Stomach (tissue), 4 donors: Measurements from ENCODE around the gene HEMGN.

Source experiments
- EP300 ChIP-seq: sonication (generic); formaldehyde crosslinking; IDR thresholded peaks from one replicate; pipeline ENCODE4 v1.6.1; 2017; ENCODE audit warnings: antibody characterized with exemption
- POLR2A ChIP-seq, 4 donors: fragments of 450-650 bp; IDR thresholded peaks; one replicate each; pipeline ENCODE4 v1.6.1; 2016; ENCODE audit warnings: antibody characterized with exemption in 4 of 4, control low read depth in 2 of 4, mild to moderate bottlenecking in 1 of 4, moderate library complexity in 1 of 4
- POLR2AphosphoS5 ChIP-seq, 3 donors: sonication (generic); formaldehyde crosslinking; IDR thresholded peaks; one replicate each; pipeline ENCODE4 v1.6.1; 2016; ENCODE audit warnings: antibody characterized with exemption in 3 of 3
- TF ChIP-seq, protein P1 (sequence below), 7 experiments: fragments of 450-650 bp in 4 of 7; fragments of 200-600 bp in 3 of 7; sonication (generic) in 3 of 7; IDR thresholded peaks; one replicate each; pipeline ENCODE4 v1.5.1; 2016 to 2019; ENCODE audit warnings: antibody characterized with exemption in 7 of 7, control low read depth in 2 of 7, mild to moderate bottlenecking in 1 of 7

DNA sequence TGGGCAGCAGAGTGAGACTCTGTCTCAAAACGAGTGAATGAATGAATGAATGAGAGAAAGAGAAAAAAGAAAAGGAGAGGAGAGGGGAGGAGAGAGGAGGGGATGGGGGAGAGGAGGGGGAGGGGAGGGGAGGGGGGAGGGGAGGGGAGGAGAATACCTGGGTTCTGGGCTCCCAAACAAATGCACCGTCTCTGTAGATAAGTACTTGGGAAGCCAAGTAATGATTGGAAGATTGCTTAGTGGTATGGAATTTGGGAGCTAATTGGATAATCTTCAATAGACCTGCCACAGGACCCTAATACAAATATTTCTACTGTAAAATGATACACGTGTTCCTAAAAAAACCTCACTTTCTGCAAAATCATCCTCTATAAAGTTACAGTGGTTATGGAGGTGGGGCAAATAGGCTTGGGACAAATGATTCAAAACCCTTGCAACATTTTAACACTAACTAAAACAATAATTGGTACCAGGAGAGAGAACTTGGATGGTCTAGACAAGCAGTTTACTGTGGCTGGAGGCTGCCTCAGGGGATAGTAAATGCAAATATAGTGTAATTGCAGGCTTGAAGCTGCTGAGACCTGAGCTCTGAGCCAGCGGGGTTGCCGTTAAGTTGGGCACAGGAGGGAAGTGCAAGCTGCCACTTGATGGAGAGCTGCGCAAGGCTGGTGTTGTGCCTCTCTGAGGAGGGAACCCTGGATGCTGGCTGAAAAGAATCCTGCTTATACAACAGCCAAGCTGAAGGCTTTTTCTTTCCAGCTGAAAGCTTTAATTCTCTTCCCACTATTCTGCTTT lies 3.5 kb downstream of the HEMGN start:
- TF ChIP-seq, protein P1, sequence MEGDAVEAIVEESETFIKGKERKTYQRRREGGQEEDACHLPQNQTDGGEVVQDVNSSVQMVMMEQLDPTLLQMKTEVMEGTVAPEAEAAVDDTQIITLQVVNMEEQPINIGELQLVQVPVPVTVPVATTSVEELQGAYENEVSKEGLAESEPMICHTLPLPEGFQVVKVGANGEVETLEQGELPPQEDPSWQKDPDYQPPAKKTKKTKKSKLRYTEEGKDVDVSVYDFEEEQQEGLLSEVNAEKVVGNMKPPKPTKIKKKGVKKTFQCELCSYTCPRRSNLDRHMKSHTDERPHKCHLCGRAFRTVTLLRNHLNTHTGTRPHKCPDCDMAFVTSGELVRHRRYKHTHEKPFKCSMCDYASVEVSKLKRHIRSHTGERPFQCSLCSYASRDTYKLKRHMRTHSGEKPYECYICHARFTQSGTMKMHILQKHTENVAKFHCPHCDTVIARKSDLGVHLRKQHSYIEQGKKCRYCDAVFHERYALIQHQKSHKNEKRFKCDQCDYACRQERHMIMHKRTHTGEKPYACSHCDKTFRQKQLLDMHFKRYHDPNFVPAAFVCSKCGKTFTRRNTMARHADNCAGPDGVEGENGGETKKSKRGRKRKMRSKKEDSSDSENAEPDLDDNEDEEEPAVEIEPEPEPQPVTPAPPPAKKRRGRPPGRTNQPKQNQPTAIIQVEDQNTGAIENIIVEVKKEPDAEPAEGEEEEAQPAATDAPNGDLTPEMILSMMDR (IDR thresholded peaks at IDR 0.05) = no peak
- TF ChIP-seq POLR2A (IDR thresholded peaks at IDR 0.05) = no peak
- TF ChIP-seq POLR2AphosphoS5 (IDR thresholded peaks at IDR 0.05) = no peak
- no peak for TF ChIP-seq EP300
